Stimulated activated naive CD8-positive, alpha-beta T cell treated with anti-CD3 and anti-CD28 coated beads, Interleukin-15, Interleukin-2, amounts not matched to agents 100 U/mL and 50 U/mL, for 24 hours (primary cell): ENCODE measurements around the gene RPL10A.

Experiments
- ATAC-seq: fragments of 150-1000 bp; cut with Tn5 transposase; one replicate; pipeline ENCODE4 v1.10.0; 2021
- DNase-seq: peaks from one replicate; pipeline ENCODE4 v3.0.0; 2021

The RPL10A gene

DNA sequence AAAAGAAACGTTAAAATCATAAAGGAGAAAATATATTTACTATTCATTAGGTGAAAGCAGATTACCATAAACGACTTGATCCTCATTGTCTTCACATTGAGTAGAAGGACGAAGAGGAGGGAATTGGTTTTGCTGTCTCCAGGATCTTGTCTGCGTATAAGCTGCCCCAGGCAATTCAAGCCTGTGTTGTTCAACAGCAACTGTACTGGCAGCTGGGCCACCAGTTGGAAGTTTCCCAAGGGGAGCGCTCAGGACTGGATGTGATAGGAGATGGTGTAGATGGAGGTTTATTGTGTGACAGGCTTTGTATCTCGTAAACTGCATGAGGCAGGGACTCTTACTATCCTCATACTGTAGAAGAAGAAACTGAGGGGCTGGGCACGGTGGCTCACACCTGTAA is 20.0 kb upstream of the RPL10A start:
- no peak for DNase-seq
- ATAC-seq: no peak

DNA sequence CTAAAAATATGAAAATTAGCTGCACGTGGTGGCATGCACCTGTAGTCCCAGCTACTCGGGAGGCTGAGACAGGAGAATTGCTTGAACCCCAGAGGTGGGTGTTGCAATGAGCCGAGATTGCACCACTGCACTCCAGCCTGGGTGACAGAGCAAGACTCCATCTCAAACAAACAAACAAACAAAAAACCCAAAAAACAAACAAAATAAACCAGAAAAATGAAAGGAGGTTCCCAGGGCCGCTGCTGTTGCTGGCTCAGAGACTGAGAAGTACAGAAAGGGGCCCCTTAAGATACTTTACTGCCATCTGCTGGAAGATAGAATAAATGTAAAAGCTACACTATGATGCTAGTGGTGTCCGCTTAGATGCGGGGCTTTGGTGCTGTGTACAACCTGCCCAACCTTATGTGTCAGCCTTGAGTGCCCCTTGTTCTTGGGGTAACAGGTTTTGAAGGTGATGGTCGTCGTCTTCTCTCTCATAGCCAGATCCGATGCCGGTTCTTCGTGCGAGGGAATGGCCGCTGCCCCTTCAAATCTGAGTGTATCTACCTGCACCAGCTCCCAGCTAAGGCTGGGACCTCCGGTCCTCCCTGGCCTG is 18.8 kb upstream of the RPL10A start:
- DNase-seq (peak; percentile 28), ATAC-seq (peak; percentile 70)

DNA sequence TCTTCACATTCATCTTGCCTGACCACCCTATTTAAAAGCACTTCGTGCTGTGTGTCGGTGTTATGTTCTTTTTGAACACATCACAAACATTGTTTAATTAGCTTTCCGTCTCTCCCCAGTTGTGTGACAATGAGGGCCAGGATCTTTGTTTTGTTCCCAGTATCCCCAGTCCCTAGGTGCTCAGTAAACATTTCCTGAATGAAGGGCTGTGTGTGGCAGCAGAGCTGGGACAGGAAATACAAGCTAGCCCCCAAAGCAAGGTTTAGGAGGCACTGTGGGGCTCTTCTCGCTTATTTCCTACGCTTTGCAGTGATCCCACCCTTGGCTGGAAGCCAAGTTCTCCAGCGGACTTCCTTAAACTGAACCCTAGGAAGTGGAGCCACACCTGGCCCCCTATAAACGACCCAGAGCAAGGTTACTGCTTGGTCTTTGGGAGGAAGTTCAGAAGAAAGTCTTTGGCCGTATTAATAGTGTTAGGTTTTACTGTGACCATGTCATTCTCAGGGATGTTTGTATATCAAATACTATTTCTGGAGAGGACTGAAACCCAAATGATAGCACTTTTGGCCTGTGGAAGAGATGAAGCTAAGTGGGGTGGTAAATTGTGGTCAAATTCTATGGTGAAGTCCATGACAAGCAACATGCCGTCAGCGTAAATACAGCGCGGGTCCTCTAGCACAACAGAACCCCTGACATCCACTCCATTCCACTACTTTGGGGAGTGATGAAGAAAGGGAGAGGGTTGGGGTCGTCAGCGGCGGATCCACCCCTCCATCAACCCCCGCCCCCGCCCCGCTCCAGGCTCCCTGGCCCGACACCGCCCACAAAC is 16.6 kb upstream of the RPL10A start:
- DNase-seq (no peak), ATAC-seq (no peak)

DNA sequence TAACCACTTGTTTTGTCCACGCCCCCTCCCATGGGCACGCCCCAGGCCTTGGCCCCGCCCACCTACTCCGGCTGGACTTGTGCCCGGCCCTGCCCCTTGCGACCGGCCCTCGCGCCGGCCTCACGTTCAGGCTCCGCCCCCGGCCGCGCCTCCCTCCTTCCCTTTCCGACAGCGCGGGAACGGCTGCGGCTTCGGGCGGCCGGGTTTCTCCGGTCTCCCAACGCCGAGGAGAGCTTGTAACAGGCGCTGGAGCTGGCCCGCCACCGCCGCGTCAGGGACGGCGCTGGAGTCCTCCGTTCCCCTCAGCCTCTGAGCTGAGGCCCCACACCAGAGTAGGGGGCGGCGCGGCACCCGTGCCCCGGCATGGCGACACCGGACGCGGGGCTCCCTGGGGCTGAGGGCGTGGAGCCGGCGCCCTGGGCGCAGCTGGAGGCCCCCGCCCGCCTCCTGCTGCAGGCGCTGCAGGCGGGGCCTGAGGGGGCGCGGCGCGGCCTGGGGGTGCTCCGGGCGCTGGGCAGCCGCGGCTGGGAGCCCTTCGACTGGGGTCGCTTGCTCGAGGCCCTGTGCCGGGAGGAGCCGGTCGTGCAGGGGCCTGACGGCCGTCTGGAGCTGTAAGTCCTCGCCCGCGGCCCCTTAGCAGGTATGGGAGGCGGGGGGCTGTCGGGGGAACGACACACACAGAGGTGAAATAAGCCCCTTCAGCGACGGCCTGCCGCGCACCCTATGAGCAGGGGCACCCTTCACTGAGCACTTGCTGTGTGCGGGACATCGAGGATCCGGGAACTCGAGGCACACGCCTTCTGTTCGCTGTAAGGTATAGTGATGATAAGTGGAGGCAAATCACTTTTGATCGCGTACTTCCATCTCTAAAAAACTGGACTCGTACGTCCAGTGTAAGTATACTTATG is 15.8 kb upstream of the RPL10A start, which contains the start of gene FANCE:
Gene FANCE, plus strand, starts transcription at position 156 of the 908 bp plus-strand sequence. Its CDS starts 208 bp downstream, at position 364.
- peak; percentile 97 for DNase-seq
- ATAC-seq: peak; percentile 92

DNA sequence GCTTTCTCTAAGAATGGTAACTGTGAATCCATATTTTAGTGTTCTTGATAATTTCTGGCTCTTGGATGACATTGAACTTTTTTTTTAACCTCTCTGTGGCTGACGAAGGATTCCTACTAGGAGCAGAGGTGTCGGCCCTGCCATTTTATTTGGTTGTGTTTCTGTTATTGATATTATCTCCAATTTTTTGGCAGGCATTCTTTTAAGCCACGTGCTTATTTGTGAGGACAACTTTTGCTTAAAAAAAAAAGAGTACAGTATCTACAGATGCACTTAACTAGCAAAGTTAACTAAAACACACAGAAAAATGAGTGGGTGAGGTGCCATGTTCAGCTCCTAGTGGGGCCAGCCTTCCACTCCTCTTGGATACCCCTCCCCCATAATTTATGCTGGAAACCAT is 15.0 kb upstream of the RPL10A start:
- no peak for ATAC-seq

DNA sequence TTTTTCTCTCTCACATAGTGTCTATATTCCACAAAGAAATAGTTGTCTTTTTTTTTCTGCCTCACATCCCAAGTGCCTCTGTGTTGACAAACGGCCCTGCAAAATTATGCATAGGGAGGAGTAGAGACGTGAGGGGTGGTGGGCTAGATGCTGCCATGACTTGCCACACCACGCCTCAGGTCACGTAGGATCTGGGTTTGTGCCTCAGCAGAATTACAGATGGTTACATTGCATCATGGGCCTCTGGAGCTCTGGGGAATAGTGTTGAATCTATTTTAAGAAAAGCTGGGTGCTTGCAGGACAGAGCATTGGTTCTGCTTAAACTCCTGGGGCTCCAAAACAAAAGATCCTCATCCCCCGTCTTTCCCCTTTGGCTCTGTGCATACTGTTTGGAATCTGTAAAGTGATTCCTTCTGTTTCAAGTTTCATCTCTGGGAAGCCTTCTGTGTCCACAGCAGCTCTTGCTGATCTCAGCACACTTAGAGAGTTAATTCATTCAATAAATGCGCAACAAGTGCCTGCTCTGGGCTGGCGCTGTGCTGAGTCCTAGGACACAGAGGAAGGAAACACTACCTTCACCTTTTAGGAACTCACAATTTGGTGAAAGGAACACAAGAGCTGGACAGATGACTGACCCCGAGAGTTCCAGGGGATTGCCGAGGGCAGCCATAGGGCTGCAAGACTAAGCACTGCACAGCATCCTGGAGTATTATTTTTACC is 13.7 kb upstream of the RPL10A start:
- DNase-seq: no peak
- ATAC-seq: no peak

More for the DNA sequence above, 15.0 kb upstream of the RPL10A start:
- DNase-seq: no peak

DNA sequence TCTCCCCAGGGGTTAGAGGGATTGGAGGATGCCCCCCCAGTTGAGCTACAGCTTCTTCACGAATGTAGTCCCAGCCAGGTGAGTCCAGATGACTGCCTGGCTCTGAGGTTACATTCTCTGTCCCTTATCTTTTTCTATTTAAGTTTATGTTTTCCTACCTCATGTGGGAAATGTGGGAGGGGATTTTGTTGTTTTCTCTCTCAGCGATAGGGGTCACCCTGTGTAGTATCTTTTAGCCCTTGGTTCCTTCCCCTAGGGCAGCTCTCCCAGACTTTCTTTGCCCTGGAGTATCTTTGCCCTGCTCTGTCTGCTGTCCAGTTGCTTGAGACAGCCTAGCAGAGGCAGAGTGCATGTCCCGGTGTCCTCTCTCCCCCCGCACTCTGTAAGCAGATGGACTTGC is 10.3 kb upstream of the RPL10A start:
- ATAC-seq (no peak), DNase-seq (no peak)

DNA sequence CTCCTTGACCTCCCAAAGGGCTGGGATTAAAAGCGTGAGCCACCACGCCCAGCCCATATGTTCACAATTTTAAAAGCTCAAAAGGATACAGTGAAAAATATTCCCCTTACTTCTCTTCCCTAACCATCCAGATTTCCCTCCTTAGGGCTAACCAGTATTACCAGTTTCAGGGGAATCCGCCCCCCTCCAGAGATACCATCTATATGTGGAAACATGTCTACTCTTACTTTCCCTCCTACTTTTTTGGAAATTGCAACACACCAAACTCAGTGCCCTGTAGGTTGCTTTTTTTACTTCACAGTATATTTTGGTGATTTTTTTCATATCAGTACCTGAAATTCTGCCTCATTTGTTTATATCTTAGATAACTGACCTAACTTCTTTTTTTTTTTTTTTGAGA is 6.9 kb upstream of the RPL10A start:
- DNase-seq: no peak
- no peak for ATAC-seq

DNA sequence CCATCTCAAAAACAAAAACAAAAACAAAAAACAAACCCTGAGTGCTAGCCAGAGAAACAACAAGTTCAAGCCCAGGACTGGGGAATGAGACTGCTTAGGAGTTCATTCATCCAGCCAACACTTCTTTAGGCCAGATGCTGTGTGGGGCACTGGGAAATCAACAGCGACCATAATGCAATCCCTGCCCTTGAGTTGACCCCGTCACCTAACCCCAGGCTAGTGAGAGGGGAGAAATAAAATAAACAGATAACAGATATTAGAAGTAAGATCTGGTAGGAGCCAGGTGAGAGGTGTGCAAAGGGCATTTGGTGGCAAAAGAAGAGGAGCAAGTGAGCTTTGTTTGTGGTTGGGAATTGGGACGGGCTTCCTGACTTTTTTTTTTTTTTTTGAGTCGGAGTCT is 4.9 kb upstream of the RPL10A start:
- ATAC-seq (no peak), DNase-seq (no peak)

DNA sequence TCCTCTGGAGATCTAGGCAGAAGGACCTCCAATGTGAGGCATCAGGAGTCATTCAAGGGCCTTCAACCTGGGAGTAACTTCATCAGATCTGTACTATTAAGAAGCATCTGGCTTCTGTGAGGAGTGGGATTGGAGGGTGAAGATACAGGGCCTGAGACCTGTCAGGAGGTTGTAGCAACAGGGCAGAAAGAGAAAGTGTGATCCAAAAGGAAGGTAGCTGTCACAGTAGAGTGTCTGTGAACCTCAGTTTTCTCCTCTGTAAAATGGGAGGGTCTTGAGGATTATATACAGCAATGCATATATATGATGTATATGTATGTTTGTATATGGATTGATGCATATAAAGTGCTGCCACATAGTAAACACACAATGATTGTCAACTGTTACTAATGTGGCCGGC is 2.6 kb upstream of the RPL10A start:
- ATAC-seq: no peak

DNA sequence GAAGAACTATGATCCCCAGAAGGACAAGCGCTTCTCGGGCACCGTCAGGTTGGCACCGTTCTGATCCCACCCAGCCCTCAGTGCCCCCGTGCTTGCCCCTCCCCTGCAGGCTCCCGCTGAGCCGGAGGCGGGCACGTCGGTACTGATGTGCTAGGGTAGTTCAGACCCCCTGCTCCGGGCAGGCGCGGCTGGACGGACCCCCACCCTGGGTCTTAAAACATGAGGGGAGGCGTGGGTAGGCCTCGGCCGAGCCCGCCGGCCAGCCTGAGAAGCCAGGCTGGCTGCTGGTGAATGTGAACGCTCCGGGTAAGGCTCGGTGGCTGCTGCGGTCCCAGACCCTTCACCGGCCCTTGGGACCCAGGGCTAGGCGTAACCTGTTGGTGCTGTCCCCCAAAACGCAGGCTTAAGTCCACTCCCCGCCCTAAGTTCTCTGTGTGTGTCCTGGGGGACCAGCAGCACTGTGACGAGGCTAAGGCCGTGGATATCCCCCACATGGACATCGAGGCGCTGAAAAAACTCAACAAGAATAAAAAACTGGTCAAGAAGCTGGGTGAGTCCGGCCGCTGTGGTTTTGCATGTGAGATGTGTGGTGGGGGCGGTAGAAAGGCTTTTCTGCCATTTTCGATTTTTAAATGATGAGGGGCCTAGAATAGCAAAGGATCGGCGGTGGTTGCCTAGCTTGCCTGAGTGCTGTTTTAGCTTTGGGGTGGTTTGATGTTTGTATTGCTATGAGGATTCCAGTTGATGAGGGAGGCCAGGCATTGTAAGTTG is 964 bp downstream of the RPL10A start:
- ATAC-seq (no peak), DNase-seq (no peak)

More for the DNA sequence above, 2.6 kb upstream of the RPL10A start:
- DNase-seq: no peak

DNA sequence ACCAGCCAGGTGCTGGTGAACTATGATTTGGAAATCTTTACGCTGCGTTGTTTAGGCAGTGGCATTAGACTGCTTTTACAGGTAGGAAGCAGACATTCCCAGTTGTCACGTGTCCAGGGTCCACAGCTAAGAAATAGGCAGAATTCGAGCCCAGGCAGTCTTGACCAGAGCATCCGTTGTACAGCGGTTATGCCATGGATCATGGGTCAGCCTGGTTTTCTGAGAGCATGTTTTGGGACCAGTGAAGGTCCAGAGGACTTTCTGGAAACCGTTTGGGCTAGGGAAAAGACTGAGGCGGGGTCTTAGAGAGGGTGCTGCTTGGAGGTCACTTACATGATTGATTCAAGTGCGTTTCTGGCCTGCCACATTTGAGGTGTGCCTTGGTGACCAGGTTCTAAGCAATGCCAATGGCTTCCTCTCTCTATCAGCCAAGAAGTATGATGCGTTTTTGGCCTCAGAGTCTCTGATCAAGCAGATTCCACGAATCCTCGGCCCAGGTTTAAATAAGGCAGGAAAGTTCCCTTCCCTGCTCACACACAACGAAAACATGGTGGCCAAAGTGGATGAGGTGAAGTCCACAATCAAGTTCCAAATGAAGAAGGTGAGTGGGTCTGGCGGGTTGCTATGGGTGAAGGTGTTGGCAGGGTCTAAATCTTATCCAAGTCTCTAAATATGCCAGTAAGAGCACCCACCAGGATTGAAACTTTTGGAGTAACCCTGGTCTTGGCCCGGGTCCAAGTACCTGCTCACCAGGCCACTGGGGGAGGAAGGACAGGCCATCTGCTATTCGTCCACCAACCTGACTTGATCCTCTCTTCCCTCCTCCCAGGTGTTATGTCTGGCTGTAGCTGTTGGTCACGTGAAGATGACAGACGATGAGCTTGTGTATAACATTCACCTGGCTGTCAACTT is 1.8 kb downstream of the RPL10A start:
- peak; percentile 23 for DNase-seq

DNA sequence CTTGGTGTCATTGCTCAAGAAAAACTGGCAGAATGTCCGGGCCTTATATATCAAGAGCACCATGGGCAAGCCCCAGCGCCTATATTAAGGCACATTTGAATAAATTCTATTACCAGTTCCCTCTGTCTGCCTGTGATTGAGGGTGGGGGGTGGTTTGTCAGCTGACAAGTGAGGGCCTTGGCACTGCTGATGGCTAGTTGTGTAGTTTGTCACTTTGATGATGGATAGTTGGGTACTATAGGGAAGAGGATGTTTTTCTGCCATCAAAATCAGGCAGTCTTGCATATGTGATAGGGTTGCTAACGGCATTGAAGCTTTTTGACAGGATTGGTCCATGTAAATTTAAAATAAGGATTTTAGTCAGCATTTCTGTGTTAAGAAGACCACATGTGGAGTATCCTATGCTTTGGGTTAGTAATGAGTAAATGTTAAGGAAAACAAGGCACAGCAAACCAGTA is 2.5 kb downstream of the RPL10A start:
- no peak for ATAC-seq
- DNase-seq: no peak

More for the DNA sequence above, 1.8 kb downstream of the RPL10A start:
- ATAC-seq: no peak

DNA sequence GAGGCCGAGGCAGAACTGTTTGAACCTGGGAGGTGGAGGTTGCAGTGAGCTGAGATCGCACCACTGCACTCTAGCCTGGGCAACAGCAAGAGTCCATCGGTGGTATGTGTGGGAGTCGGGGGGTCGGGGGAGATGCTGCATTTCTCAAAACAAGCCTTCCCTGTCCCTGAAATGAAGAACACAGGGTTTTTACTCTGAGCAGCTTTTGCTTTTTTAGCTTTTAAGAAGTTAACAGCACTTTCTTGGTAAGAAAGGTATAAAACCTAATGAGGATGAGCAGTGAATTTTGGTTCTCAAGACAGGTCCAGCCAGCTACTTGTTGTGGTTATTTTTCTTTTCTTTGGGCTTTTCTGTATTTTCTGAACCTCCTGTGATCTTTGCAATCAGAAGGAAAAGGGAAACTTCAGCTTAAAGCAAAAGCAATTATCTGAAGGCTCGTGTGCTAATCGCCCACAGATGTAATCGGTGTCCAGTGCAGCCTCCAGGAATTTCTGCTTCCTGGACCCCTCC is 3.7 kb downstream of the RPL10A start:
- ATAC-seq (no peak), DNase-seq (no peak)

DNA sequence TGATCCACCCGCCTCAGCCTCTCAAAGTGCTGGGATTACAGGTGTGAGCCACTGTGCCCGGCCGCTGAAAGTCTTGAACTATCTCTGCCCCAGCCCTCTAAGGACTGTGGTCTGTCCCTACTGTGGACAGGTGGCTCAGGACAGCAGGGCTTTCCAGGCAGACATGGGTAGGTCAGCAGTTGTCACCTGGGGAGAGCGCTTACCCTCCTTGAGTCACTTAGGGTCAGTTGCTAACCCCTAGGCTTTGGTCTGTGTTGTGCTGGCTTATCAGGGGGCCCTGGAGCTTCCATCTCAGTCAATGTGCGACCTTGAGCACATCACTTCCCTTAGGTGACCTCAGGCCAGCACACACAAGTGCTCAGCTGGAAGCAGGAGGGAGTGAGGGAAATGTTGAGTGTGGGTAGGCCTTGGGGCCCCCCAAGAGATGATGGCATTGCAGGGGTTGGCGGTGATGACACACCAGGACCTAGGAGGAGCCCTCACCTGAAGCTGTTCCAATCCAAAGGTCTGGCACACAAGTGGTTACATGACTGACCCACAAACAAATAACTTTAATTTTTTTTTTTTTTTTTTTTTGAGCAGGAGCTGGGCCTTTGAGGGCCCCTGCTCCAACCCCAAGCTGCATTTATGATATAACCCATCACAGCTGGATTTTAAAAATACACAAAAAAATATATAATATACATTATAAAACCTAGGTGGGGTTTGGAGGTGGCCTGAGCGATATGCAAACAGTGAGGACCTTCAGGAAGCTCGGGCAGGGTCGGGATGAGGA is 5.1 kb downstream of the RPL10A start:
- DNase-seq: no peak
- peak; percentile 28 for ATAC-seq

DNA sequence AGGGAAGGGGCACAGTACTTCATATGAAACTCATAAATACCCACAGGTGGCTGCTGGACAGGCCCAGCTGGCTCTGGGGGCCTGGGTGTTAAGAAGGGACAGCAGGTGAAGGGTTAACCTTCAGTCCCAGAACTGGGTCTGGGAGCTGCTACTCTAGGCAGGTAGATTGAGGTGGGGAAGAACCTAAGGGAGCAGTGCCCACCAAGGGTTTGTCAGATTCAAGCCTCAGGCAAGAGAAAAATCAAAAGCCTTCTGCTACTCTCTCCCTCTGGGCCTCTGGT is 5.6 kb downstream of the RPL10A start:
- DNase-seq: no peak
- no peak for ATAC-seq

DNA sequence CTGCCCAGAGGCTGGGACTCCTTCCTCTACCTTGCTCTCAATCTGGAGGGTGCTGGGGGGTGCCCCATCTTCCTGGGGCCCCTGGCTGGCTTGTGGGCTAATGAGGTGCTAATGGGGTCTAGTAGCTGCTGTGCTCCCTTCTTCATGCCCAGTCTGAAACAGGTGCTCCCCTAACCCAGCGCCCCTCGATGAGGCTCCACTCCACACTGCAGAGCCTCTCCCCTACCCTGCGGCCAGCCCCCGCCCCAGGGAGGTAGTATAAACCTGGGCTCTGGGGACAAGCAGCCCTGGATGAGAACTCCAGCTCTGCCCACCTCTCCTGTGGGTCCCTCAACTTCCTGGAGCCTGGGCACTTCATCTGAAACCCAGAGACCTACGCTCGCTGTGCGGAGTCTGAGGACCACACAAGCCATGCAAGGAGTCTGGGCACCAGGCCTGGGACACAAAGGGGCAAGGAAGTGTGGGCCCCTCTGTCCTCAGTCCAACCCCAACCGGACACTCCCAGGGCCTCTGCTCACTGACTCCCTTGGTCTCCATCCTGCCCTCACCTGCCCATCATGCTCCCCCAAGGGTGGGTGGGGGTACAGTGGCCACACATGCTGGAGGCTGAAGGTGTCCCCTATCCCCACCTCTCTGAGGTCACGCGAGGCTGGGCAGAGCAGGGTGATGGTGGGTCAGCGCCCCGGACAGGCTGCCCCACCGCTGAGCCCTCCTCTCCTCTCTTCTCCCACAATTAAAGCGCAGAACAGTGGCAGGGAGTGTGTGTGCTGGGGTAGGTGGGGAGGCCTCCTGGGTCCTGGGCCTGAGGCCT is 6.1 kb downstream of the RPL10A start:
- DNase-seq: peak; percentile 51
- ATAC-seq: peak; percentile 19

DNA sequence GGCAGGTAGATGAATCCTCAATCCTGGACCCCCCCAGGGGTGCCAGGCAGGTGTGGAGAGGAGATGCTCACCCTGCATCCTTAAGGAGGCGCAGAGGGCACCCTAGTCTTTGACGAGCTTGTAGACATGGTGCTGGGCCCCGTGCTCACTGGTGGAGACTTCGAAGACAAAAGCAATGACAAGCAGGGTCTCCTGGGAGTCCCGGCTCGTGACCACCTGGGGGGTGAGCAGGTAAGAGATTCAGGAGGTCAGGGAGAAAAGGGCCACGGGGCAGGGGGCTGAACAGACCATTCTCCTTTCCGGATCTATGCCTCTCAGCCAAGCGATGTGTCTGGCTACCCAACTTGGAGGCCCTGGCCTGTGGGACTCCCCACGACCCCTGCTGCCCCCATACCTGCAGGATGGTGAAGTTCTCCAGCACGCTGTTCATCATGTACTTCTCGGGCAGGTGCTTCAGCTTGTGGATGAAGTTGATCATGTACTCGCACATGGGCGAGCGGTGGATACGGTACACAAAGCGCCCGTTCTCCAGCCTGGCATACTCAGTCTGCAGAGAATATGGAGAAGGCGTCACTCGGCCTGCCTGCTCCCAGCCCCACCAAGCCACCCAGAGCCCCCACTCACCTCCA is 6.9 kb downstream of the RPL10A start:
- peak; percentile 7 for ATAC-seq
- DNase-seq: no peak
